RPMI8226 (cell line): Measurements from ENCODE around the gene ANO4.
"Not testable (repeated sequence)": the region's sequence is repeated elsewhere in the genome, so short reads cannot be mapped to it uniquely, and the experiment has no call there.

Experiments used
- DNase-seq: peaks from one replicate; pipeline ENCODE4 v3.0.0-alpha.2; 2015

The ANO4 gene

GRCh38 chr12:100955139-100955538 is 160.6 kb downstream of the ANO4 start:
- DNase-seq: no peak

GRCh38 chr12:100956311-100956852 is 161.8 kb downstream of the ANO4 start:
- DNase-seq: no peak

DNA sequence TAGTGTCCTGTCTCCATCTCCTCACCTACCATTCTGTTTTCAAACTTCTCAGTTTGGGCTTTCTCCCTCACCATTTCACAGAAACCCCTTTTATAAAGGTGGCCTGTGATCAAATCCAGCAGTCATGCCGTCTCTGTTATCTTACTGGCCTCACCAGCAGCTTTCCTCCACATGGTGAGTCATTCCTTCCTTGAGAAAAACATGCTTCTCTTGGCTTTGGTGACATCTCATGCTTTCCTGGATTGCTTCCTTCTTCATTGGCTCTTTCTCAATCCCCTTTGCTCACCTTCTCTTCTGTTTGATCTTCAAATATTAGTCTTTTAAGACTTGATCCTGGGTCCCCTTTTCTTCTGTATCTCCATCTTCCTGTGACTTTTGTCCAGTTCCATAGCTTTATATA is 164.9 kb downstream of the ANO4 start:
- DNase-seq: no peak

DNA sequence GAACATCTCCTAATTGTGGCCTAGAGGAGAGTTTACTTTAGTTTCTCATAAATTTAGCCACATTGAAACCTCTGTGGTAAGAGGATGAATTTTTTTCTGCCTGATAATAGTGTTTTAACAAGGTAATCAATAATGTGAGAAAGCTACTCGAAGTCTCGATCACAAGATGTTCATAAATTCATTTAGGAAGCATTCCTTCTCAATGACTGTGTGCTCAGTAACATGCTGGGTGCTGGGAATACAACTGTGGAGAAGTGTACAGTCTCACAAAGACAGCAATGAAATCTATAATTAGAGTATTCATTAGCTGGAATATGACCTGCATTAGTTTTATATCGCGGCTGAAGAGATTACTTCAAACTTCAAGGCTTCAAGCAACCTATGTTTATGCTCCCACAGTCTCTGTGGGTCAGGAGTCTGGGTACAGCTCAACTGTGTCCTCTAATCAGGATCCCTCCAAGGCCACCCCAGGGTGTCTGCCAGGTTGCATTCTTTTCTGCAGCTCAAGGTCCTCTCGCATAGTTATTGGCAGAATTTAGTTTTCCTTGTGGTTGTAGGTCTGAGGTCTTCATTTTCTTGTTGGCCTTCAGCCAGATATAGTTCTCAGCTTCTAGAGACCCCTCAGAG is 167.6 kb downstream of the ANO4 start:
- DNase-seq: no peak

DNA sequence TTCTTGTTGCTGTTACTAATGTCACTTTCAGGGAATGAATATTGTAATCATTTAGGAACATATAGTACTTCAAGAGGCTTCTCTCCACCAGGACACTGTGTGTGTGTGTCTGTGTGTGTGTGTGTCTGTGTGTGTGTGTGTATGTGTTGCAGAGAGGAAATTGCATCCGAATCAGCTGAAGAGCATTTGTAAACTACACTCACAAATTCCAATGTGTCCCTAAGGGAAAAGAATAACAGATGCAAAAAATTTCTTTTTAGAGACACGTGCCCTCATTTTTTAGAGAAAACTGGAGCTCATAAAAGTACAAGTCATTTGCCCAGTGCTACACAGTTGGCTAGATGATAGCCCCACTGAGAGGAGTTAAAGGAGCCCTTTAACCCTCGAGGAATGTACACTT is 168.8 kb downstream of the ANO4 start:
- DNase-seq: no peak

DNA sequence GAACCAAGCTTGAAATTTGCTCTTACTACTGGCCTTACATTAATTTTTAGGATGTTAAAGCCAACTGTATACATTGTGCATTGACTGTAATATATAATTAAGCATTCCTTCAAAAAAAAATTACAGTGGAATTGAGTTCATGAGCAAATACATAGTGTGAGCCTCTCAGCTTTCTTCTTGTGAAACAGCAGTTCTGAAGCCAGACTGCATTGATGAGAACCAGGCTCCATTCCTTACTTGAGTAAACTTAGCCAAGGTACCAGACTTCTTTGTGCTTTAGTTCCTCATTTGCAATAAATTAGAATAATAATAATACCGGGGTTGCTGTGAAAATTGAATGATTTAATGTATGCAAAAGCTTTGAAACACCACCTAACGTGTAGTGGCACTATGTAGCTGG is 169.5 kb downstream of the ANO4 start:
- DNase-seq: no peak

DNA sequence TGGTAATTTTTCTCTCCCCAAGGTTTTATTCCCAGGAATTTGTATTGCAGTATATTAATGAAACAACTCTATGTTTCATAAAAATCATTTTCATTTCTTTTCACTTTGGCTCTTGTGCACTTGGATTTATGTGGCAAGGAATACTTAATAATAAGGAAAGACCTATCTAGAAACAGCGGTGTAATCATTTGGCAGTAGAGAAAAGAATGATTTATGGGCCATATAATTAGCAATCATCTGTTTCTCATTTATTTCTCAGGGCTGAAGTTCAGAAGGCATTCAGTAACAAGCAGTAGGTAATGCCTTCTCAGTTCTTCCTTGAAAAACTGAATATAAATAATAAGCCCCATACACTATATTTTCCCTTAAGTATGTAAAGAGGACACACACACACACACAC is 172.6 kb downstream of the ANO4 start:
- DNase-seq: no peak

GRCh38 chr12:100970894-100971293 is 176.3 kb downstream of the ANO4 start:
- DNase-seq: no peak

GRCh38 chr12:100972121-100972520 is 177.5 kb downstream of the ANO4 start:
- no peak for DNase-seq

DNA sequence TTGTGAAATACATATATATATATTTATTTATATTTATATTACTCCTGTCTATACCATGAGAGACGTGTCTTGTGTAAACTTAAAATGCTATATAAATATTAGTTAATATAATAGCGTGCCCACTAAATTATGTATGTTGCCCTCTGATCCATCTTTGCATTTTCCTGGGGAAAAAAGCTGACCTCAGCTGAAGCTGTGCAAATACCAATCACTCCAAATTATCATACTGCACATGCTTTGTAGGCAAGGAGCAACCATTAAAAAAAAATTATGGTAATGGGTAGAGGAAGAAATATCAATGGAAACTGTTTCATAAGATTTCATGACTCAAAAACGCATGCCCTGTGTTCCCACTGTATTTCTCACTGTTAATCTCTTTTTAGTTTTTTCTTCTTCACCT is 179.8 kb downstream of the ANO4 start:
- no peak for DNase-seq

DNA sequence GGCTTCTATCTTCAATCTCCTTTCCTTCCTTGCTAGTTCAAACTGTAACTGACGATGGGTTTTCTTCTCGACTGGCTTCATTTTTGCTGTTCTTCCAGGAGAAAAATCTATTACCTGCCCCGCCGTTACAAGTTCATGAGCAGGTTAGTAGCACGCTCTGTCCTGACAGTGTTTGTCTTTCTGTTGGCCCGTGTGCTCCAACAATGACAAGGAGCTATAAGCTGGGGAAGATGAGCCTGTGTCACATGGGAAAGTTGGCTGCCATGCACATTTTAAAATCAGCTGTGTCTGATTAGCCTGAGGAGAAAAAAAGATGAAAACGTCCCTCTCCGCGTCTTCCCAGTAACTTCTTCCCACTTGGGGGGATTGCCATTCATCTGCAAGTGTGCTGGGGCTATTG is 180.2 kb downstream of the ANO4 start:
- DNase-seq: no peak

- DNase-seq: no peak
Measured at GRCh38 chr12:100976735-100977134, 182.2 kb downstream of the ANO4 start.

GRCh38 chr12:100980856-100981255 is 186.3 kb downstream of the ANO4 start:
- DNase-seq: no peak

DNA sequence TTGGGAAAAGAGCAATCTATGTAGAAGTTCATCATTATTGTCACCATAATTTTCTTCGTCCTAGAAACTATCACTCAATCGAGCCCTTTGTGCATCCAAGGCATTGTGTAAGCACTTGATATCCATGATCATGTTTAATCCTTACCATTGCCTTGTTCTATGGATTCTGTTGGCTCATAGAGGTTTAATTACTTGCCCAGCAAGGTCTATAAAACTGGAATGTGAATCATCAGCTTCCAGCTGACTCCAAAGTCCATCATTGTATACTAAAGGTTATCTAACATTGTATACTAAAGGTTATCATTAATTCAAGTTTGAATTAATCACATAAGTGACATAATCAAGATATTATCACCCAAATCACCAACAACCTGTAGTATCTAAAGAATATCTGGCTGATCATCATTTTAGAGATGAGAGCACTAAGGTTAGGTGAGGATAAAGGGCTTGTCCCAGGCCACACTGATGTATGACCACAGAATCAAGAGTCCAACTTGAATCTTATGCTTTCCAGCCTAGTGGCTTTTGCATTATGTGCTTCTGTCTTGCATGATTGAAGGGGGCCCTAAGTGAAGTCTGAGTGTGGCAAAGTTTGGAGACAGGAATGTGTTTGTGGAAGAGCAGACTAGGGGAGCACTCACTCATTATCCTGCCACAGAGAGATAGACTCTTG is 188.1 kb downstream of the ANO4 start:
- no peak for DNase-seq

DNA sequence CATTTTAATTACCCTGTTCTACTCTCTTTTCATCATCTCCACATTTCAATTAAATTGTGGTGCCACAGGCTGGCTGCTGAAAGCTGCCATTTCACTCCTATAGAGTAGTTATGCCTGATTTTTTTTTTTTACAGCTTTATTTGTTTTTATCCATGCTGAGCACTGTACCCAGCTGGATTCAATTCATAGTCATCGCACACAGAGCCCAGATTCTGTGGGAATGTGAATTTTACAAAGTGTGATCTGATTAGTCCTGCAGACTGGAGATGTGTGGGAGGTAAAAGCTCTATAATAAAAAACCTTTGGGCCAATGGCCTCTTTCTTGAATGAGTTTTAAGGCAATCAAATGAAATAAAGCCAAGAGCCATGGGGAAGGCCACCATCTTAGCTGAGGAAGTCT is 190.2 kb downstream of the ANO4 start:
- DNase-seq: no peak

GRCh38 chr12:100986595-100987547 is 192.3 kb downstream of the ANO4 start:
- DNase-seq: no peak

- peak; percentile 96 for DNase-seq
Measured at GRCh38 chr12:100987552-100988521, 193.3 kb downstream of the ANO4 start.

DNA sequence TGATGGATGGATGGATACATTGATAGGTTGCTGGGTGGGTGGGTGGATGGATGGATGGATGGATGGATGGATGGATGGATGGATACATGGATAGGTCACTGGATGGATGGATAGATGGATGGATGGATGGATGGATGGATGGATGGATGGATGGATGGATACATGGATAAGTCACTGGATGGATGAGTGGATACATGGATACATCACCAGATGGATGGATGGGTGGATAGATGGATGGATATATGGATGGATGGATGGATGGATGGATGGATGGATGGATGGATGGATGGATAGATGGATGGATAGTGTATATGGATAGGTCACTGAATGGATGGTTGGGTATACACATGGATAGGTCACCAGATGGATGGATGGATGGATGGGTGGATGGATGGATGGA is 194.9 kb downstream of the ANO4 start:
- not testable (repeated sequence) for DNase-seq

DNA sequence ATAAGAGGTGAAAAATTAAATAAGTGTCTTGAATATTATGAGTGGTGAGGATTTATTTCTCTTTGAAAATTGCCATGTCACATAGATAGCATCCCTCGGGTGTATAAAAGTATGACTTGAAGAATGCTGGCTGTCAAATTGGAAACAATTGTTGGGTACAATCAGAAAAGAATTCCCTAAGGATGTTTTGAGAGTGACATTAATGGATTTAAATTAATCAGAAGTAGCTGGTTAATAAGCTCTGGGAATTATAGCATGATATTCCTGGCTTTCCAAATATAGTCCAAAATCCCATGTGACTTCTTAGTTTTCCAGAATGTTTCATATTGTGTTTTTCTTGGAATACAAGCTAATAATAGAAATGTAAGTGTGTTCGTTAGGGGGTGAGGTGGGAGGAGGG is 196.5 kb downstream of the ANO4 start:
- no peak for DNase-seq

DNA sequence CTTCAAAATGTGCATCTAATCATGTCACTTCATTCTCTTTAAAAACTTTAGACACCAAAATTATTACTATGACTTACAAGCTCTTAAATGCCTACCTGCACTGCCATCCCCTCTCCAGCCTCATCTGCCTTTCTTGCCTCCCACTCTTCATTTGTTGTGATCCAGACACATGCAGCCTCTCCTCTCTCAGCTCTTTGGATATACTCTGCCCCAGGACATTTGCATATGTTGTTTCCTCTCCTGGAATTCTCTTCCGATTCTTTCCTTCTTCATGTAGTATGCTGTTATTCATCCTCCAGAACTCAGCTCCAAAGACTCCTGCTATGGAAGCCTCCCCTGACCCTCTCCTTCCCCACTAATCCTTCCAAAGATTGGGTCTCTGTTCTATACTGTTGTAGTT is 197.6 kb downstream of the ANO4 start:
- DNase-seq: no peak

- DNase-seq: peak; percentile 15
Measured at GRCh38 chr12:100993916-100994450, 199.4 kb downstream of the ANO4 start.

DNA sequence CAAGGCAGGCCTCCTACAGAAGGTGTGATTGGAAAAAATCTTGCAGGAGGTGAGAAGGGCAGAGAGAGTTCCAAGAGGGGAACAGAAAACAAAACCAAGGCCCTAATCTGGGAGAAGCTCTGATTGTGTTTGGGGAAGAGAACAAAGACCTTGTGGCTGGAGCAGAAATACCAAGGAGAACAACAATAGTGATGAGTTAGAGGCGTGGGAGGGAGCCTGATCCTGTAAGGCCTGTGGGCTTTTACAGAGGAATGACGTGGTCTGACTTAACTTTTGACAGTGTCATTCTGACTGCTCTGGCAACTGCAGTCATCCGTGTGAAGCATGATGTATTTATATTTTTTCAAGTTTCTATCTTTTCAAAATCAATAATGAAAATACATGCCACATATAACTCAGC is 200.6 kb downstream of the ANO4 start:
- no peak for DNase-seq
